SU-DHL-6 (cell line): ENCODE measurements around the gene ANKRD22.

Experiments
- EZH2phosphoT487 ChIP-seq: fragments of 200-600 bp; sonication (generic), shearing (Covaris generic); conservative IDR thresholded peaks from 2 replicates; pipeline ENCODE4 v1.6.1; 2018; ENCODE audit warnings: mild to moderate bottlenecking, antibody characterized with exemption, low read length, moderate library complexity, mixed read lengths
- TF ChIP-seq, protein P1 (sequence below): fragments of 200-600 bp; sonication (generic); IDR thresholded peaks from one replicate; pipeline ENCODE4 v1.5.1; 2017; ENCODE audit warnings: antibody characterized with exemption, mild to moderate bottlenecking, low read length, moderate library complexity; ENCODE audit not compliant: insufficient read depth, poor library complexity, severe bottlenecking

DNA sequence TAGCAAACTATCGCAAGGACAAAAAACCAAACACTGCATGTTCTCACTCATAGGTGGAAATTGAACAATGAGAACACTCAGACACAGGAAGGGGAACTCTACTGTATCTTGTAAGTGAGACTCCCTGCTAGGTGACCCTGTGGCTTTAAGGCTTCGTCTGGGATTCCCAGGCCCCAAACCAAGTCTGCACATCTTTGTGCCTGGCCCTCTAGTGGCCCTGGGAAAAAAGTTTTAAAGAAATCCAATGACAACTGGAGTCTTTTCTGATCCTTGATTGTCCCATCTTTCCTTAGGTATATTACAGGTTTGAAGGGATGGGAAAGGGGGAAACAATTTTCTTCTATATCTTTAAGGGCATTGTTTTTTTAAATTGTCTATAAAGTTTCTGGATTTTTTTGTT is 59.7 kb downstream of the ANKRD22 start:
- TF ChIP-seq, protein P1, sequence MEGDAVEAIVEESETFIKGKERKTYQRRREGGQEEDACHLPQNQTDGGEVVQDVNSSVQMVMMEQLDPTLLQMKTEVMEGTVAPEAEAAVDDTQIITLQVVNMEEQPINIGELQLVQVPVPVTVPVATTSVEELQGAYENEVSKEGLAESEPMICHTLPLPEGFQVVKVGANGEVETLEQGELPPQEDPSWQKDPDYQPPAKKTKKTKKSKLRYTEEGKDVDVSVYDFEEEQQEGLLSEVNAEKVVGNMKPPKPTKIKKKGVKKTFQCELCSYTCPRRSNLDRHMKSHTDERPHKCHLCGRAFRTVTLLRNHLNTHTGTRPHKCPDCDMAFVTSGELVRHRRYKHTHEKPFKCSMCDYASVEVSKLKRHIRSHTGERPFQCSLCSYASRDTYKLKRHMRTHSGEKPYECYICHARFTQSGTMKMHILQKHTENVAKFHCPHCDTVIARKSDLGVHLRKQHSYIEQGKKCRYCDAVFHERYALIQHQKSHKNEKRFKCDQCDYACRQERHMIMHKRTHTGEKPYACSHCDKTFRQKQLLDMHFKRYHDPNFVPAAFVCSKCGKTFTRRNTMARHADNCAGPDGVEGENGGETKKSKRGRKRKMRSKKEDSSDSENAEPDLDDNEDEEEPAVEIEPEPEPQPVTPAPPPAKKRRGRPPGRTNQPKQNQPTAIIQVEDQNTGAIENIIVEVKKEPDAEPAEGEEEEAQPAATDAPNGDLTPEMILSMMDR, result peak; percentile 20
- TF ChIP-seq EZH2phosphoT487, result no peak
